Measurements from ENCODE around the gene PLA2G3. TPM values are rescaled to one million over a fixed set of nuclear protein-coding genes. Genes with fewer than 3 reads are reported as not detected.

PLA2G3 gene
- total RNA-seq, 1 donor from 2014 or later = 1.3 TPM

DNA sequence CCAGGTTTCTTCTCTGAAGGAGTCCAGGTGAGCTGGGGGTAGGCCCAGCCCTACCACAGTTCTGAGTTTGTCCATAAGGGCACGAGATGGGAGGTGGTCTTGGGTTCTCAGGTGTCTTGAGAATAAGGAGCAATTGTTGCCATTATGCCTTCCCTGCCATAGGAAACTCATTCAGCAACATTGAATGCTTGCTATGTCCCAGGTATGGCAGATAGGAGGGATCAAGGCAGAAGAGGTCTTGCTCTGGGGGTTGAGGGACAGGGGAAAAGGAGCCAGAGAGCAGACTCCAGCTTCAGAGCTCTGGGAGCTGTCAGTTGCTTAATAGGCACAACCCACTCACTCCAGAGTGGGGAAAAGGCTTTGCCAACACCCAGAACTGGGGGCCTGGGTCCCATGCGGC is 37.2 kb downstream of the PLA2G3 start:
- Mint-ChIP-seq H3K27ac (ENCODE audit: unreplicated experiment) (no peak overlapping the region), H3K9me3 (ENCODE audit: unreplicated experiment) (peaks cover 9% of the 10 kb centered on the region), H3K4me3 (ENCODE audit: unreplicated experiment) (no peak overlapping the region), H3K27me3 (ENCODE audit: unreplicated experiment) (peaks cover 15% of the 10 kb centered on the region), H3K4me1 (ENCODE audit: low read depth, unreplicated experiment) (peaks cover 3% of the 10 kb centered on the region), H3K36me3 (ENCODE audit: unreplicated experiment) (no peaks in the 10 kb centered on the region)
- TF ChIP-seq, protein P1, sequence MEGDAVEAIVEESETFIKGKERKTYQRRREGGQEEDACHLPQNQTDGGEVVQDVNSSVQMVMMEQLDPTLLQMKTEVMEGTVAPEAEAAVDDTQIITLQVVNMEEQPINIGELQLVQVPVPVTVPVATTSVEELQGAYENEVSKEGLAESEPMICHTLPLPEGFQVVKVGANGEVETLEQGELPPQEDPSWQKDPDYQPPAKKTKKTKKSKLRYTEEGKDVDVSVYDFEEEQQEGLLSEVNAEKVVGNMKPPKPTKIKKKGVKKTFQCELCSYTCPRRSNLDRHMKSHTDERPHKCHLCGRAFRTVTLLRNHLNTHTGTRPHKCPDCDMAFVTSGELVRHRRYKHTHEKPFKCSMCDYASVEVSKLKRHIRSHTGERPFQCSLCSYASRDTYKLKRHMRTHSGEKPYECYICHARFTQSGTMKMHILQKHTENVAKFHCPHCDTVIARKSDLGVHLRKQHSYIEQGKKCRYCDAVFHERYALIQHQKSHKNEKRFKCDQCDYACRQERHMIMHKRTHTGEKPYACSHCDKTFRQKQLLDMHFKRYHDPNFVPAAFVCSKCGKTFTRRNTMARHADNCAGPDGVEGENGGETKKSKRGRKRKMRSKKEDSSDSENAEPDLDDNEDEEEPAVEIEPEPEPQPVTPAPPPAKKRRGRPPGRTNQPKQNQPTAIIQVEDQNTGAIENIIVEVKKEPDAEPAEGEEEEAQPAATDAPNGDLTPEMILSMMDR (IDR thresholded peaks at IDR 0.05; ENCODE audit: partially characterized antibody, unreplicated experiment) = no peak
- no peak for DNase-seq

DNA sequence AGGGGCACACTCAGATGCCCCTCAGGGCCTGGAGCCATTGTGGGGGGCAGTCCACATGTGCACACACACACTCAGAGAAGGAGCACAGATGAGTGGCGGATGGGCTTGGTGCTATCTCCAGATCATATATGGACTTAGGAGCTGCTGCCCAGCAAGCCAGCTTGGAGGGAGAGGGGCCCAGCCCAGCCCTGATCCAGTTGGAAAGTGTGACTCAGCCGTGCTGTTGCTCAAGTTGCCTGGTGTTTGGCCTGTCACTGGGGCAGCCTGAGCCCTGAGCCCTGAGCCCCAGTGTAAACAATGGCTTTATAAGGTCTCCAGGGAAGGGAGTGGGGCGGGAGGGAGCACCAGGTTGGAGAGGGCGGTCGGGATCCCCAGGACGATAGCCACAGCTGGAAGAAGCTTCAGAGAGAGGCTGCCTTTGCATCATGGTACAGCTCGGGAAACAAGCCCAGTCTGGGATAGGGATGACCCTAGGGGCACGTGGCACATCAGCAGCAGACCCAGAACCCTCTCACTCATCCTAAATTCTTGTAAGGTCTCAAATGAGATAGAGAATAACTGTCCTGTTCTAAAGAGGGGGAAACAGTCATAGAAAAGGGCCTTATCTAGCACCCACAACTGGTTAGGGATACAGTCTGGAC is 37.7 kb downstream of the PLA2G3 start:
- Mint-ChIP-seq H3K4me1 (ENCODE audit: low read depth, unreplicated experiment) (peaks cover 3% of the 10 kb centered on the region), H3K27ac (ENCODE audit: unreplicated experiment) (no peak overlapping the region), H3K9me3 (ENCODE audit: unreplicated experiment) (peaks cover 4% of the 10 kb centered on the region), H3K36me3 (ENCODE audit: unreplicated experiment) (no peaks in the 10 kb centered on the region), H3K4me3 (ENCODE audit: unreplicated experiment) (no peak overlapping the region), H3K27me3 (ENCODE audit: unreplicated experiment) (peaks cover 10% of the 10 kb centered on the region)
- TF ChIP-seq, protein P1 (IDR thresholded peaks at IDR 0.05; ENCODE audit: partially characterized antibody, unreplicated experiment) = no peak
- no peak for DNase-seq

DNA sequence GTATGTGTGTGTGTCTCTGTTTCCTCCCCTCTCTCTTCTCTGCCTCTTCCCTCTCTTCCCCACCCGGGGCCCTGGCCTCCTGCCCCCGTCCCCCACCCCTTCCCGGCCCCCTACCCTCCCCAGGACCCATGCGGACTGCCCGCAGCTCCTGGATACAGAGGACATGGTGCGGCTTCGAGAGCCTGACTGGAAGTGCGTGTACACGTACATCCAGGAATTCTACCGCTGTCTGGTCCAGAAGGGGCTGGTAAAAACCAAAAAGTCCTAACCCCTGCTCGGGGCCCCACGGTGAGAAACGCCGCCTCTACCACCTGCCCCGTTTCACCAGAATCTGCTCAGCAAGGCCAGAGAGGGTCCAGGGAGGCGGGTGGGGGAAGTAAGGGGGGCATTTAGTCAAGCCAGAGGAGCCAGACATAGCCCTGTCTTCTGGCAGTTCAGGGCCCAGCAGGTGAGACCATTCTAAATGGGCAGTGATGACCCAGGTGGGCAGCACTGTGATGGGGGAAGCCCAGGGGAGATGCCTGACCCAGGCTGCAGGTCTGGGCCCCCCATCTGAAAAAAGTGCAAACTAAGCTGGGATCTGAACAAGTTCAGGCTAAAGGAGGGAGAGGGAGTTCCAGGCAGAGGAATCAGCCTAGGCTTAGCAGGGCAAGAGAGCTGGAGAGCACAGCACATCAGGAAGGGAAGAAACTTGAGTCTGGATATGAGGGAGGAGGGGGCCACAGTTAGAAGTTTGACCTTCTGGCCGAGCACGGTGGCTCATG is 39.4 kb downstream of the PLA2G3 start:
- Mint-ChIP-seq H3K27me3 (ENCODE audit: unreplicated experiment) (peaks cover 9% of the 10 kb centered on the region), H3K4me3 (ENCODE audit: unreplicated experiment) (no peak overlapping the region), H3K9me3 (ENCODE audit: unreplicated experiment) (peaks cover 5% of the 10 kb centered on the region), H3K4me1 (ENCODE audit: low read depth, unreplicated experiment) (peaks cover 3% of the 10 kb centered on the region), H3K27ac (ENCODE audit: unreplicated experiment) (no peak overlapping the region), H3K36me3 (ENCODE audit: unreplicated experiment) (no peaks in the 10 kb centered on the region)
- no peak for DNase-seq
- TF ChIP-seq, protein P1 (IDR thresholded peaks at IDR 0.05; ENCODE audit: partially characterized antibody, unreplicated experiment) = no peak

DNA sequence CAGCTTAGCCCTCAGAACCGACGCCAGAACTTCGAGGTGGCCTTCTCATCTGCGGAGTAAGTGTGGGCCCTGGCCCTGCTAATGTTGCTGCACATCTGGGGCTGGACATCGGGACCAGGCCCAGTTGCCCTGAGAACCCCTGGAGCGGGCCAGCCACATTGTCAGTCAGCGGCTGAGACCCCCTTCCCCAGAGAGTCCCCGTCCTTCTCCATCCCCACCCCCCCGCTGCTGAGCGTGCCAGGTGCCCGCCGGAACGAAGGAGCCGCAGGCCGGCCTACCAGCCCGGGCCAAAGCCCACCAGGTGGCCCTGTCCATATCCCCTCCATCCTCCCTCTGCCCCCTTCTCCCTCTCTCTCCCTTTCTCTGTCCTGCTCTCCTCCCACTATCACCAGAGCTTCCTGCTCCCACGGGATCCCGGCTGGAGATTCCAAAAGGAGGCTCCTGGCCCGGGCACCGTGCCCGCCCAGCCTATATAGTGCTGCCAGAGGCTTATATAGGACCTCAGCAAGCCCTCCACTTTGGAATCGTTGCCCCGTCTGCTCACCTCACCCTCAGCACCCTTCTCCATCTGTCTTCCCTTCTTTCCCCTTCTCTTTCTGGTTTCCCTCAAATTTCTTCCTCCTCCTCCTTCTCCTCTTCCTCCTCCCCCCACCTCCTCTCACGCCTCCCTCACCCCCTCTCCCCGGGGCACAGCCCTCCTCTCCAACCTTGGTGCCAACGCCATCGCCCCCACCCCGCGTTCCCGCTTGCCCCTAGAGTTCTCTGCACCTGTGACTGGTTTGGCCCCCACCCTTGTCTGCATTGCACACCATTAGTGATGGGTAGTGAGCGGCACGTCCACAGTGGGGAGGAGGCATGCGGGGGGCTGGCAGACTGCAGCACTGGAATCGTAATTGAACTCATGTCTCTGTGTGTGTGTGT is 40.2 kb downstream of the PLA2G3 start:
- TF ChIP-seq, protein P1 (IDR thresholded peaks at IDR 0.05; ENCODE audit: partially characterized antibody, unreplicated experiment) = no peak
- DNase-seq = no peak
- Mint-ChIP-seq H3K36me3 (ENCODE audit: unreplicated experiment) (no peaks in the 10 kb centered on the region), H3K4me3 (ENCODE audit: unreplicated experiment) (no peak overlapping the region), H3K4me1 (ENCODE audit: low read depth, unreplicated experiment) (no peaks in the 10 kb centered on the region), H3K27me3 (ENCODE audit: unreplicated experiment) (peaks cover 6% of the 10 kb centered on the region), H3K27ac (ENCODE audit: unreplicated experiment) (no peak overlapping the region), H3K9me3 (ENCODE audit: unreplicated experiment) (peaks cover 4% of the 10 kb centered on the region)
